HL-60/S4 (cell line): ENCODE results near the gene GIT1.

Experiments
- in situ Hi-C: fragments of 300-500 bp; cut with MboI; formaldehyde crosslinking; loops from 2 replicates; pipeline ENCODE4 v1.14.3; 2022; ENCODE audit warnings: low sequenced_read_pairs

The GIT1 gene, protein sequence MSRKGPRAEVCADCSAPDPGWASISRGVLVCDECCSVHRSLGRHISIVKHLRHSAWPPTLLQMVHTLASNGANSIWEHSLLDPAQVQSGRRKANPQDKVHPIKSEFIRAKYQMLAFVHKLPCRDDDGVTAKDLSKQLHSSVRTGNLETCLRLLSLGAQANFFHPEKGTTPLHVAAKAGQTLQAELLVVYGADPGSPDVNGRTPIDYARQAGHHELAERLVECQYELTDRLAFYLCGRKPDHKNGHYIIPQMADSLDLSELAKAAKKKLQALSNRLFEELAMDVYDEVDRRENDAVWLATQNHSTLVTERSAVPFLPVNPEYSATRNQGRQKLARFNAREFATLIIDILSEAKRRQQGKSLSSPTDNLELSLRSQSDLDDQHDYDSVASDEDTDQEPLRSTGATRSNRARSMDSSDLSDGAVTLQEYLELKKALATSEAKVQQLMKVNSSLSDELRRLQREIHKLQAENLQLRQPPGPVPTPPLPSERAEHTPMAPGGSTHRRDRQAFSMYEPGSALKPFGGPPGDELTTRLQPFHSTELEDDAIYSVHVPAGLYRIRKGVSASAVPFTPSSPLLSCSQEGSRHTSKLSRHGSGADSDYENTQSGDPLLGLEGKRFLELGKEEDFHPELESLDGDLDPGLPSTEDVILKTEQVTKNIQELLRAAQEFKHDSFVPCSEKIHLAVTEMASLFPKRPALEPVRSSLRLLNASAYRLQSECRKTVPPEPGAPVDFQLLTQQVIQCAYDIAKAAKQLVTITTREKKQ

DNA sequence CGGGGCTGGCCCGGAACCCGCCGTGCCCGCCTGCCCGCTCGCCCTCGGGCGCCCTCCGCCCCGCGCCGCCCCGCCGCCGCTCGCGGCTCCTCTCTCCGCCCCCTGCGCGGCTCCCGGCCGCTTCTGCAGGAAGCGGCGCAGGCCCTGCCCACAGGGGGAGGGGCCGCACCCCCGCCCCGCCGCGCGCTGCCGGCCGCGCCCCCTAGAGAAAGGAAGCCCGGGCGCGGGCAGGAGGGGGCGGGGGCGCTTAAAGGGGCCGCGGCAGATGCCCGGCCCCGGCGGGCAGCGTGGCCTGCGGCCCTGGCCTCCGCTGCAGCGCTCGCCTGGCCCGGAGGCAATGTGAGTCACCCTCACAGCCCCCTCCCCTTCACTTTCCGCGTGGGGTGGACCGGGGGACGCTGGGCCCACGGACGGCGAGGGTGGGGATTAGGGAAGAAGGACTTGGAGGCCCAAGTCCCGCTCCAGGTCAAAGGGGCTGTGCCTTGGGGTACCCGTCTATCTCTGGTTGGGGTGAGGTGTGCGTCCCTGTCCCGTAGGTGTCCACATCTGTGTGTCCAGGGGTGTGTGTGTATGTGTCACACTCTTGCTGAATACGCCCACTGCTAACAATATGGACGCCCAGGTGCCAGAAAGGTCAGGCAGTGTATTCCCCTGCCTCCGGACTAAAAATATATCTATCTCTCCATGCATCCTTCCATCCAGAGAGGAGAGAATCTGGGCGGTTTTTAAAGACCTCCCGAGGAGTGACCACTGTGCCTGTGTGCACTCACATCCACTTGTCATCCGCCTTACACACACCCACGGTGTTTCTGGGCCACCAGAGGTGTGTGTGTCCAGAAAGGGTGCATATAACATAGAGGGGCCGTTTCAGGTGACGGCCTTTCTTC, at the start of gene GIT1:
TSS of gene GIT1 (minus strand) at position 125 of the 887 bp plus-strand sequence. CDS start 270 bp downstream, outside the sequence.
- in situ Hi-C loops = no loop called here

DNA sequence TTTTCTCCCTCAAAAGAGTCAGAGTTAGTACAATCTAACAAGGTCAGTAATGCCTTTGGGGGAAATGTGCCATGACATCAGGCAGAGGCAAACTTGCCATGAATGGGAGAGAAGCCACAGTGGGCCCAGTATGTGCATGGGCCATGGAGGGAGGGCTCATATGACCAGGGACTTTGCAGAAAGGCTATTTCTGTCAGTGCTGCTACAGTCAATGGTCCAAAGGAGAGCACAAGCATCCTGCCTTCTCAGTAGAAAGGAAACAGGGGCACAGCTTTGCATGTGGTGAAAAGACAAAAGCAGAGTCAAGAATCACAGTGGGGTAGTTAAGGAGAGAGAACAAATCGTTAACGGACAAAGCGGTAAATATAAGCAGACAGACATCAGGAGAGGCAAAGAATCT, 44.4 kb upstream of the GIT1 start:
- in situ Hi-C loops = loop anchor here (25.0 kb wide), 2 partner anchors 303 to 453 kb away; partner anchors contain the start of genes EFCAB5 and SSH2

DNA sequence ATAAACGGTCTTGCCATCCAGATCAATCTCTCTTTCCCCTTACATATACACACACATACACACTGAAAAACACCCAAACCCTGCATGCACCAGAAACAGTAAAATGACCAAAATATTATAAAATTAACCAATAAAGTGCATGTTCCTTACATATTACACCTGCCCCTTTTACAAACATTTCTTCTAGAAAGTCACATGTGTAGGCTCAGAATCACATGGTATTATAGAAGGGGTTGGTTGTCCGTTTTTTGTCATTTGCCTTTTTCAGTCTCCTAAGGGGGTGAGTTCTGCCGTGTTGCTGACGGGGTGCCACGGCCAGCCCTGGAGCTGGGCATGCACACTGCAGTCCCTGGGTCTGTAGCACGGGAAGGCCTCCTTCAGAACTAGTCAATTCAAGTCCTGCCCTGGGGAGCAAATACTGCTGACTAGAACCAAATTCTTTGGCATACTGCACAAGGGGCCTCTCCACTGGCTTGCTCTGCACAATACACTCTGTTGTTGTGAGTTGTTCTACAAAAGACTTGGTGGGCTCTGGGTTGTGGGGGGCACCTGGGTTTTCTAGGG, 41.3 kb upstream of the GIT1 start:
- in situ Hi-C loops = loop anchor here (25.0 kb wide), 2 partner anchors 307 to 457 kb away; partner anchors contain the start of genes EFCAB5 and SSH2

DNA sequence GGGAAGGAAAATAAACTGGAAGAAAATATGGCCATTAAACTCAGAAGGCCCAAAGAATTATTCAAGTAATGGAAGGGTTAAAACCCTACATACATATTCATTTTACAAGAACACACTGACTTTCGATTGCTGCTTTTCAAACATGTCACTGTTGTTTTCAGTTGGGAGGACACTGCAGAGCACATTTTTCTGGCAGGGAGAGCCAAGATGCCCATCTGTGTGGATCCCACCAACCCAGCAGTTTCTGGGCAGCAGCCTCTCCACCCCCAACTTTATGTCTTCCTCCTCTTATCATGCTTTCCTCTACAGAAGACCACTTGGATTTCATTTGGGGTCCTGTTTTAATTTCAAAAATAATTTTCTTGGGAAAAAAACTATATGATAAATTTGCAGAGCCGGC, 40.4 kb upstream of the GIT1 start:
- in situ Hi-C loops = loop anchor here (25.0 kb wide), 2 partner anchors 307 to 457 kb away; partner anchors contain the start of genes EFCAB5 and SSH2

DNA sequence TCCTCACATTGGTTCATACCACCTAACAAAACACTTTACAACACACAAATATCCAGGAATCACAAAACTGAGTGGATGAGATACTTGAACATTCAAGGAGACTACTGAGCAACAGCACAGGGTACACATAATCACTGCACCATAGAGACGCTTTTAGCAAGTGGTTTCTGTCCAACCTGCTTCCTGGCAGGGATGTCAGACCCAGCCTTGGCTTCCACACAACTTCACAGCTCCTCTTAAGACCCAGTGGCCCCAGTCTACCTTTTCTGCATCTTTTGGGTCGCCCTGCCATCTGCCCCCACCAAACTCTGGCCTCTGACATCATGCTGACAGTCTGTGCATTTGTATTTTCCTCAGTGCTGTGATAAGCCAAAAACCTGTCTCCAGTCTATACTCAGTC, 39.2 kb upstream of the GIT1 start:
- in situ Hi-C loops = loop anchor here (25.0 kb wide), 2 partner anchors 309 to 459 kb away; partner anchors contain the start of genes EFCAB5 and SSH2

DNA sequence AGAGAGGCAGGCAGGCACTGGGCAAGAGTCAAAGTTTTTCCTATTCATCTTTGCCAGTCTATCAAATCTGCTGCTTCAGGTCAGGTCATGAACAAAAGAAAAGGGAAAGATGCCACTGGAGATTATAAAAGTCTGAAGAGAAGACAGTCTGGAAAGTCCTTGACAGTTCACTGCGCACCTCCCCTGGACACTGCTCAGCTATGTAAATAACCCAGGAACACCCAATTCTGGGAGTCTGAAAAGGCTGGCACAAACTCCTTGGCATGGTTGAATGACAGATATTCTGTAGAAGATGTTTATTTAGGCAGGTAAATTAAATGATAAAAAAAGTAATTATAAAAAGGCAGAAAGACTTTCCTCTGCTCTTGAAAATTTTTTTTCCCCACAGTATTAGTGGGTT, 38.5 kb upstream of the GIT1 start:
- in situ Hi-C loops = loop anchor here (25.0 kb wide), 2 partner anchors 309 to 459 kb away; partner anchors contain the start of genes EFCAB5 and SSH2

DNA sequence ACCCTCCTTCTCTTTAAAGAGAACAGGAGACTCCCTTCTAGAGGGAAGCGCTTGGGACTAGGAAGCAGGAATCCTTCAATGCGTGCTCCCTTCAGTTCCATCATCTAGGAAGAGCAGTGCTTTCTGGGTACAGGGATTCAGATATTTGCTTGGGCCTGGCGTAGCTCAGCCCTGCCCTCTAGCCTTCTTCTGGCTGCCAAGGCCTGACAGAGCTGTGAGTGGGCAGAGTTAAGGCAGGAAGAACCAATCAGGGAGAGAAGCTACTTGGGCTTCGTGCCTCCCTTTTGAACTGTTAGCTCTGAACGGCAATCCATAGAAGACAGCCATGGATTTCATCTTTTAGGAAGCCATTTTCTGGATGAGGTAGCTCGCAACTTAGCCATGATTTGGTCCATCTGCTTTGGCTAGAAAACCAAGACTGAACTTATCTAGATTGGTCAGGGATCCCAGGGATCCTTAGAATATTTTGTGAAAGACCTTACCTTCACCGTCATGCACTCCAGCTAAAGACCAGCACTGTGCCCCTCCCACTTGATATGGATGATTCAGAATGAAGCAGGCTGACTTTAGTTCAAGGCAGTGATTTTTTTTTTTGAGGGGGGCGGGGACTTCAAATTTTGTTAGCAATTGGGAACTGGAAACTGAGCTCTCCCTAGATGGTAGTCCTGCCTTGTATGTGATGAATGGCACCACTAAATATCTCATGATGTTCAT, 35.7 kb upstream of the GIT1 start:
- in situ Hi-C loops = loop anchor here (25.0 kb wide), 2 partner anchors 312 to 462 kb away; partner anchors contain the start of genes EFCAB5 and SSH2

DNA sequence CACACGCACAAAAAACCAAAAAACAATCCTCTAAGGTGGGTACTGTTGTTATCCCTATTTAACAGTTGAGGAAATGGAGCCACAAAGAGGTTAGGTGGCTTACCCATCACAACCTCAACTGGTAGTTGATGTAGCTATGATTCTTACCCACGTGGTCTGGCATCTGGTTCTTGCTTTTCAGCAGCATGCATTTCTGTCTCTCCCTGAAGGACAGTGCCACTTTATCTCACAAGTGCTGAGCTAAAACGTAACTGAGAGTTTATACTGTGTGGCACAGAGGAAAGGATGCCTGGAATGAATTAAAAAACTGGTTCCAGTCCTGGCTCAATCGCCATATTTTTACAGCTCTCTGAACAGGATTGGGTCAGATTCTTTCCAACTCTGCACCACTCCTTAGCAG, 35.1 kb upstream of the GIT1 start:
- in situ Hi-C loops = no loop called here

DNA sequence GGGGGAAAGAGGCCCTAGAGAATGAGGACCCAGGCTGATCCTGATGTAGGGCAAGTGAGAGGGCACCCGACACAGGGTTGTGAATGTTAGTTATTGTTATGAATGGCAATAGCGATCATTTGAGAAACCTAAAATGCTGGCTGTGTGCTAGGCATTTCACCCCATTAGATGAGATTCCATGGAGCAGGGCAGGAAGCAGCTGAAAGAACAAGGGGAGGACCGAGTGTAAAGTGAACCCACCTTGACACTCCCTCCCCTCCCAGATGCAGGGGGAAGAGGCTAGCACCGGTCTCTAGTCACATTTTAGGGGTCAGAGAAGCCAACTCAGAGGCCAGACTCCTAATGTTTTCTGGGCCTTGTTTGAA, 33.8 kb upstream of the GIT1 start:
- in situ Hi-C loops = no loop called here

DNA sequence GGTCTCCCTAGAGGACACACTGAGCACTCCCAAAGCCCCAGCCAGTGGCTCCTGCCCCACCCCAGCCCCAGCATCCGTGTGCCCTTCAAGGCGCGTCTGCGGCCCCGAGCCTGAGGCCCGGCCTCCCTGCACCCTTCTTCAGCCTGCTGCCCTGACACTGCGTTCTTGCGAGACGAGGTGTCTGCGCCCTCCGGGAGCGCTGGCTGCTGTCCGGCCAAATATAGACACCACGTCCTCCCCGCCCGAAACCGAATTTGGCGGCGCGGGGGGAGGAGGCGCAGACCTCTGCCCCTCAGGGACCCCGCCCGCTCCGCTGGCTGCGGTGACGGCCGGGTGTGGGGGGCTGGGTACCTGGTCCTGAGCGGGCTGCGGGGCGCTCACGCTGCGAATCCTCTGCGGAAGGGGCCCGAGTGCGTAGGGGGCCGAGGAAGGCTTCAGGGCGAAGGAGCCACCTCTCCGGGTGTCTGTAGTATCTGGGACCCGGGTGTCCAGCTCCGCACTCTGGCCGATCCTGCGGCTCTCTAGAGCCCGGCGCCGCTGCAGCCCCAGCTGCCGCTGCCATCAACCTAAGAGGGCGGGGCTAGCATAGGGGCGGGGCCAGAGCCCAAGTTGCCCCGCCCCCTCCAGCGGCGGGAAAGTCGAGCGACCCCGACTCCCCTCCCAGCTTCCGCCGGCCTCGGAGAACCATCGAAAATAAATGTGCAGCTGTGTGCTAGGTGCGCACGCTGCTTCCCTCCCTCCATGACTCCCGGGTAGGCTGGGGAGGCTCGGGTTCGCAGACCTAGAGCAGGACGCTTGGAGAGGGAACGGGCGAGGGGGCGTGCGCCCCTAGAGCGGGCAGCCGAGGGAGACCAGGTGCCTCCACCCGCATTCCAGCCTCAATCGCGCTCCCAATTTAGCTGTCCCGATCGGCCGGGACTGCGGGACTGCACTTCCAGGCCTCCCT, 33.2 kb upstream of the GIT1 start, which contains the start of gene CORO6:
TSS of gene CORO6 (minus strand) at position 576 of the 946 bp plus-strand sequence. CDS start 1,491 bp downstream, outside the sequence.
- in situ Hi-C loops = no loop called here

DNA sequence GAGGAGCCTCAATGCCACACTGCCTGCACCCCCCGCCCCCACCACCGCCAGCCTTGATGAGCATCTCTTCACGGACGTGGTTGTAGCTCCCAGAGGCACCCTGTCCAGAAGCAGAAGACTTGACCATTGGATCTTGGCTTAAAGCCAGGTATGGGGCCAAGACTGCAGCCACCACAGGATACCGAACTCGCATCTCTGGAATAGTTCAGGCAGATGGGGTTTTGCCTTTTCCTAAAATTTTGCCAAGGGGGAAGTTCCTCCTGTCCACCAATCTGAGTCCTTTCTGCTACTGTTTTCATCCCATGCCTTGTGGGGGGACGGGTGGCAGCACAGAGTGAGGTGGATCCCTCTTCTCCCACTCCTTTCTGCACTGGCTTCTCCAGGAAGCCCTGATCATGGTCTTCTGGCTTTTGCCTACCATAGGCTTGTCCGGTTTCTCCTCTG, 32.3 kb upstream of the GIT1 start:
- in situ Hi-C loops = no loop called here

DNA sequence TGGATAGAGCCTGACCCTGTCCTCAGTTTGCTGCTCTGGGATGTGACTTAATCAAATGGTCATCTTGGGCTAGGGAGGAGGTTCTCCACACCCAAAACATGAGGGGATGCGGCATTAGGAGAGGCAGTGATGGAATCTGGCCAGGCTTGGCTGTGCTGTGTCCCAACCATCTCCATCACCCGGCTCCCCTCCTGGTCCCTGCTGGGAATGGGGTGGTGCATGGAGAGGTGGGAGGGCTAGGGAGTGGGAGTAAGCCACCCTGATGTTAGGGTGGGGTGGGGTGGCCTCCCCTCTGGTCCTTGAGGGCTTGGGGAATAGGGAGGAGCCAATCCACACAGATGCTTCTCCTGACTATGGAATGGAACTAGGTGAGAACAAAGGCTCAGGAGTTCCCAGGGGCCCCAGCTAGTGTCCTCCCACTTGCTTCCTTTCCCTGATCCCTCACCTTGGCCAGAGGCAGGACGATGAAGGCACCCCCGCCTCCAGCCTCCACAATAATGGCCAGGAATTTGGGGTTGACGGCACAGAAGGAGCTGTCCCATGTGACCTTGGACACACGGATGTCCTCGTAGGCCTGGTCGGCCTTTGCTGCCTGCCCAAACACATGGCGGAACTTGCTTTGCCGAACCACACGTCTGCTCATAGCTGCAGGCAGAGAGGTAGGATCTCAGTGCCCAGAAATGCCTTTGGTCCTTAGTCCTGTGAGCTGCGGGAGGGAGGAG, 31.5 kb upstream of the GIT1 start:
- in situ Hi-C loops = no loop called here

DNA sequence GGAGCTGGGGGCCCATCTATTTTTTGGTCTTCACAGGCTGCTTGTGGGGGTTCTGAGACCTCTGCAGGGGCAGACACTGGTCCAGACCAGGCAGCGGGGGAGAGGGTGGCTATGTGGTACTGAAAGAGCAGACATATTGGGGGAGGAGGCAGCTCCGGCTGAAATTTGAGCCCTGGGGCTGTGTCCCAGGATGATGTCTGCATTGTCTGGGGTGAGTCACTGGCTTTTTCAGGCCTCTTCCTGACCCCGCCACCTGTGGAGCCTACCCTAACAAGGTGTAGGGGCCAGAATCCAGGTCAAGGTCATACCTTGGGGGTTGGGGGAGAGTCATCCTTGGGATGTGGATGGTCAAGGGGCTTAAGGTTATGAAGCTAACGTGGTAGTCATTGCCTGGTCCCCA, 30.8 kb upstream of the GIT1 start:
- in situ Hi-C loops = no loop called here

DNA sequence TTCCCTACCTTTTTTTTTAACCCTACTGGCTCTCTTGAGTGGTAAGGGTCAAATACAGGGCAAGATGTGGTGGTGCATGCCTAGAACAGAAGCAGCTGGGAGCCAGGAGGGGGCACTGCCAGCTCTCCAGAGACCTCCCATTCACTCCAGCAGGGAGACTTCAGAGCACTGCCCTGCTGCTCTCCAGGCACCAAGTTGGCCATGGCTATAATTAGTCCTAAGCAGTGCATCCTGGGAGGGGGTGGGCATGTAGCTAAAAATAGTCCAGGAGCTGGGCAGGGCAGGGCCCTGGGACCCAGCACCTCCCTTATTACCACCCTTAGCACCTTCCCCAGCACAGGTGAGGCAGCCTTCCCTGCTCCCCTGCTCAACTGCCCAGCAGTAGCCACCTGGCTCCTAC, 29.8 kb upstream of the GIT1 start:
- in situ Hi-C loops = no loop called here

DNA sequence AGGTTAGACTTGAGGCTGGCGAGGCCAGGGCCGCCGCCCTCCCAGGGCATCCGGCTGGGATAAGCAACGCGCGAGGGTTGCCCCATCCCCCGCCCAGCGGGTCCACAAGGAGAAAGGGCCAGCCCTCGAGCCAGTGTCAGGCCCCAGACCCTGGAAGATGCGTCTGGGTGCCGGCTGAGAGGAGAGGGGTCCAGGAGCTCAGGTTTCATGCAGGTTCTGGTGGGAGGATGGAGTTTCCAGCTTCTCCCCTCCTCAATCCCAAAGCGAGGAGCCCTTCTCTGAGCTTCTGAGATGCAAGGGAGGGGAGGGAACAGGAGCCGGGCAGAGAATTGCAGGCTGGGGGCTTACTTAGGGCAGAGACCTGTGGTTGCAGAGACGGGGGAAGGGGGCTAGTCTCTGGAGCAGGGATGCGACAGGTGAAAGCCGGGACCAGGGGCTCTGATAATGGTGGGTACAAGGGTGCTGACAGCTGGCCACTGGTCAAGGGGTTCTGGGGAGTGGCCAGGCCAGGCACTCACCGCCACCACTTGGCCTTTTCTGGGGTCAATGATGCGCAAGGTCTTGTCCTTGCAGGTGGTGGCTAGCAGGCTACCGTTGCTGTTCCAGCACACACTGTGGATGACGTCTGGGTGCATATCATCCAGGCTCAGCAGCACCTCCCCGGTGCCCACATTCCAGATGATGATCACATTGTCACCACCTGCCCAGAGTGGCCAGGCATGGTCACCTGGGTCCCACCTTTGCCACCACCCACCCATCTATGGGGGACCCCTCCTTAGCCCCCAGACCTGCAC, 29.0 kb upstream of the GIT1 start:
- in situ Hi-C loops = no loop called here

DNA sequence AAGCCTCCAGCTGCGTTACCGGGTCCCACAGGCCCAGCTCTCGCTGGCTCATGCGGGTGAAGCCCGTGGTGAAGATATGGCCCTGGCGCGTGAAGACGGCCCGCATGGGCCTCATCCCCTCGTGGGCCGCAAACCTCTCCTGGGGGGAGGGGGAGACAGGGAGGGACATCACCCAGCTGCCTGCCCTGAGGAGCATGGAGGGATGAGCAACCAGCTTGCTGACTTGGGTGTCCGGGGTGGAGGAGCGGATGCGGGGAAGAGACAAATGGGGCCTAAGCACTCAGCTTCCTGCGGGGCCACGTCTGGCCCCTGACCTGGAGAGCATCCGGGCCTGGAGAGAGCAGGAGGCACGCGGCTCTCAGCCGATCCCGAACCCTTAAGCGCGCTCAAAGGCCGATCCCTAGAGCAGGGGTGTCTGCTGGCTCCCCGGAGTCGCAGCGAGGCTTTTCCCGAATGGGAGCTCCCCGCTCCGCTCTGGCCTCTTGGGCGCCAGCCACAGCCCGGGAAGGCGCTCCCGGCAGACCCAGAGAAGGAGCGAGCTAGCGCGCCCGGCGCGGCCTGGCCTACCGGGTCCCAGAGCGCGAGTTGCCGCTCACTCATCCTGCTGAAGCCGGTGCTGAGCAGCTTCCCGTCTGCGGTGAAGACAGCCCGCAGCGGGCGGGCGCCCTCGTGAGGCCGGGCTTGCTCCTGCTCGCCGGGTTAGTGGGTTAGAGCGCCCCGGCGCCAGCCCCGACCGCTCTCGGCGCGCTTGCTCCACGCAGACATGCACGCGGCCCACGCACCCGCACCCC, 28.2 kb upstream of the GIT1 start:
- in situ Hi-C loops = no loop called here
